Neural cell (in vitro differentiated cells): Measurements from ENCODE around the gene C3orf70. TPM values are rescaled to one million over a fixed set of nuclear protein-coding genes. Genes with fewer than 3 reads are reported as not detected.

Source experiments
- H2AFZ ChIP-seq: fragments of 200-600, 300-800 bp; sonication (generic), shearing (Covaris generic); 2 replicates; pipeline ENCODE4 v1.6.0; 2014; ENCODE audit warnings: low read depth, mild to moderate bottlenecking, antibody characterized with exemption, low read length, moderate library complexity
- H3F3A ChIP-seq: fragments of 200-600 bp; shearing (Covaris generic); 2 replicates; pipeline ENCODE4 v1.6.1; 2016; ENCODE audit warnings: mild to moderate bottlenecking, moderate library complexity, mixed read lengths, antibody characterized with exemption, low read length; ENCODE audit not compliant: insufficient read depth, poor library complexity, severe bottlenecking
- H3K27ac ChIP-seq: fragments of 200-600, 300-800 bp; sonication (generic), shearing (Covaris generic); 2 replicates; pipeline ENCODE4 v1.5.1; 2014; ENCODE audit warnings: mild to moderate bottlenecking, low read length, moderate library complexity
- H3K27me3 ChIP-seq: fragments of 300-800, 200-600 bp; sonication (generic), shearing (Covaris generic); 2 replicates; pipeline ENCODE4 v1.6.0; 2014; ENCODE audit warnings: mild to moderate bottlenecking, low read depth, low read length, moderate library complexity; ENCODE audit not compliant: insufficient read depth
- H3K36me3 ChIP-seq: fragments of 300-800, 200-600 bp; sonication (generic), shearing (Covaris generic); 2 replicates; pipeline ENCODE4 v1.5.1; 2014; ENCODE audit warnings: mild to moderate bottlenecking, antibody characterized with exemption, low read length, moderate library complexity; ENCODE audit not compliant: insufficient read depth
- H3K4me2 ChIP-seq: fragments of 300-800, 200-600 bp; sonication (generic), shearing (Covaris generic); 2 replicates; pipeline ENCODE4 v1.6.0; 2014; ENCODE audit warnings: mild to moderate bottlenecking, low read length
- H3K4me3 ChIP-seq: fragments of 300-800, 200-600 bp; sonication (generic), shearing (Covaris generic); 2 replicates; pipeline ENCODE4 v1.5.1; 2014; ENCODE audit warnings: mild to moderate bottlenecking, low read length, moderate library complexity
- H3K79me2 ChIP-seq: fragments of 200-600 bp; shearing (Covaris generic); replicated peaks from 2 replicates; pipeline ENCODE4 v1.6.0; 2014; ENCODE audit warnings: mild to moderate bottlenecking, low read length, moderate library complexity; ENCODE audit not compliant: insufficient read depth
- H3K9ac ChIP-seq: fragments of 300-800, 200-600 bp; sonication (generic), shearing (Covaris generic); 2 replicates; pipeline ENCODE4 v1.6.1; 2016; ENCODE audit warnings: mild to moderate bottlenecking, low read length, mixed read lengths
- H3K9me2 ChIP-seq: fragments of 200-600 bp; shearing (Covaris generic); 2 replicates; pipeline ENCODE4 v1.6.1; 2016; ENCODE audit warnings: mild to moderate bottlenecking, low read length, mixed read lengths; ENCODE audit not compliant: insufficient read depth
- H3K9me3 ChIP-seq: fragments of 200-600, 300-800 bp; sonication (generic), shearing (Covaris generic); 2 replicates; pipeline ENCODE4 v1.6.1; 2016; ENCODE audit warnings: mild to moderate bottlenecking, mixed run types, low read length, moderate library complexity, mixed read lengths
- H4K20me1 ChIP-seq: fragments of 200-600 bp; shearing (Covaris generic); 2 replicates; pipeline ENCODE4 v1.6.1; 2016; ENCODE audit warnings: mild to moderate bottlenecking, mixed run types; ENCODE audit not compliant: insufficient read depth
- CTCF ChIP-seq: fragments of 450-650 bp; IDR thresholded peaks from 2 replicates; pipeline ENCODE4 v1.5.1; 2014; ENCODE audit warnings: antibody characterized with exemption, mild to moderate bottlenecking, moderate library complexity; ENCODE audit not compliant: poor library complexity, severe bottlenecking
- EP300 ChIP-seq: fragments of 450-650 bp; conservative IDR thresholded peaks from 2 replicates; pipeline ENCODE4 v1.6.1; 2014; ENCODE audit warnings: antibody characterized with exemption, mild to moderate bottlenecking, moderate library complexity; ENCODE audit not compliant: poor library complexity, severe bottlenecking
- EZH2 ChIP-seq: fragments of 200-600, 300-800 bp; shearing (Covaris generic), sonication (generic); IDR thresholded peaks from 2 replicates; pipeline ENCODE4 v1.6.1; 2014; ENCODE audit warnings: antibody characterized with exemption, low read length, borderline replicate concordance, mild to moderate bottlenecking; ENCODE audit not compliant: insufficient read depth, poor library complexity, severe bottlenecking
- MXI1 ChIP-seq: fragments of 450-650 bp; conservative IDR thresholded peaks from 2 replicates; pipeline ENCODE4 v1.6.1; 2014; ENCODE audit warnings: antibody characterized with exemption, mild to moderate bottlenecking; ENCODE audit not compliant: poor library complexity, severe bottlenecking
- POLR2AphosphoS5 ChIP-seq: IDR thresholded peaks from 2 replicates; pipeline ENCODE4 v1.6.1; 2012
- RAD21 ChIP-seq: fragments of 450-650 bp; conservative IDR thresholded peaks from 2 replicates; pipeline ENCODE4 v1.6.1; 2014; ENCODE audit warnings: antibody characterized with exemption, mild to moderate bottlenecking, moderate library complexity
- SMC3 ChIP-seq: fragments of 450-650 bp; conservative IDR thresholded peaks from 2 replicates; pipeline ENCODE4 v1.6.1; 2014; ENCODE audit warnings: antibody characterized with exemption, mild to moderate bottlenecking, moderate library complexity; ENCODE audit not compliant: poor library complexity
- TAF1 ChIP-seq: IDR thresholded peaks from 2 replicates; pipeline ENCODE4 v1.6.1; 2012; ENCODE audit warnings: low read depth
- polyA plus RNA-seq: library from polyadenylated mRNA; depleted of rRNA; stranded (reverse); fragments of >200 nt; gene quantifications from 2 replicates; pipeline ENCODE4 v1.2.3, GENCODE V29; 2014
- TF ChIP-seq, protein P1 (sequence below): IDR thresholded peaks from 2 replicates; pipeline ENCODE4 v1.6.1; 2012; ENCODE audit warnings: borderline replicate concordance

The C3orf70 gene
- polyA plus RNA-seq, 1 donor from 2014 or later: 3.4 TPM

DNA sequence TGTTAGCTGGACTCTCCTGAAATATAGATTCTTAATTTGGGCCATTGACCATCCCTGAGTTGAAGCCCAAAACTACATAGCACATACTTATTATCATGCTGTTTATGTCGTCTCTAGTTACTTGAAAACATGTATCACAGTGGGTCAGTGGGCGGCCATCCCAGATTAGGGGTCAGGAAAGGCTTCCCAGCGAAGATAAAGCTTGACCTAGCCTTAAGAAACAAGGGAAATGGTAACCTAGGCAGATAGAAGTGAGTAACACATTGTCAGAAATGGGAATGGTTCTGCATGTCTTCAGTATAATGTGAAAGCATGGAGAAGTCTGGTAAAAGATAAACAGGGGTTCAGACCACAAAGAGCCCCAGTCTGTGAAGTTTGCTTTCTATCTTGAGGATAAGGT lies 124.7 kb downstream of the C3orf70 start:
- TF ChIP-seq EP300 (no peak), EZH2 (no peak), RAD21 (no peak), CTCF (no peak), SMC3 (no peak), TAF1 (no peak), POLR2AphosphoS5 (no peak), MXI1 (no peak)
- TF ChIP-seq, protein P1, sequence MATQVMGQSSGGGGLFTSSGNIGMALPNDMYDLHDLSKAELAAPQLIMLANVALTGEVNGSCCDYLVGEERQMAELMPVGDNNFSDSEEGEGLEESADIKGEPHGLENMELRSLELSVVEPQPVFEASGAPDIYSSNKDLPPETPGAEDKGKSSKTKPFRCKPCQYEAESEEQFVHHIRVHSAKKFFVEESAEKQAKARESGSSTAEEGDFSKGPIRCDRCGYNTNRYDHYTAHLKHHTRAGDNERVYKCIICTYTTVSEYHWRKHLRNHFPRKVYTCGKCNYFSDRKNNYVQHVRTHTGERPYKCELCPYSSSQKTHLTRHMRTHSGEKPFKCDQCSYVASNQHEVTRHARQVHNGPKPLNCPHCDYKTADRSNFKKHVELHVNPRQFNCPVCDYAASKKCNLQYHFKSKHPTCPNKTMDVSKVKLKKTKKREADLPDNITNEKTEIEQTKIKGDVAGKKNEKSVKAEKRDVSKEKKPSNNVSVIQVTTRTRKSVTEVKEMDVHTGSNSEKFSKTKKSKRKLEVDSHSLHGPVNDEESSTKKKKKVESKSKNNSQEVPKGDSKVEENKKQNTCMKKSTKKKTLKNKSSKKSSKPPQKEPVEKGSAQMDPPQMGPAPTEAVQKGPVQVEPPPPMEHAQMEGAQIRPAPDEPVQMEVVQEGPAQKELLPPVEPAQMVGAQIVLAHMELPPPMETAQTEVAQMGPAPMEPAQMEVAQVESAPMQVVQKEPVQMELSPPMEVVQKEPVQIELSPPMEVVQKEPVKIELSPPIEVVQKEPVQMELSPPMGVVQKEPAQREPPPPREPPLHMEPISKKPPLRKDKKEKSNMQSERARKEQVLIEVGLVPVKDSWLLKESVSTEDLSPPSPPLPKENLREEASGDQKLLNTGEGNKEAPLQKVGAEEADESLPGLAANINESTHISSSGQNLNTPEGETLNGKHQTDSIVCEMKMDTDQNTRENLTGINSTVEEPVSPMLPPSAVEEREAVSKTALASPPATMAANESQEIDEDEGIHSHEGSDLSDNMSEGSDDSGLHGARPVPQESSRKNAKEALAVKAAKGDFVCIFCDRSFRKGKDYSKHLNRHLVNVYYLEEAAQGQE: no peak
- no peak overlapping the region for H3K9ac ChIP-seq
- no peaks in the 10 kb centered on the region for H3F3A ChIP-seq
- no peak overlapping the region for H2AFZ ChIP-seq
- H3K79me2 ChIP-seq: no peaks in the 10 kb centered on the region
- no peak overlapping the region for H3K27ac ChIP-seq
- no peaks in the 10 kb centered on the region for H3K27me3 ChIP-seq
- H3K36me3 ChIP-seq: no peaks in the 10 kb centered on the region
- no peak overlapping the region for H3K4me3 ChIP-seq
- H4K20me1 ChIP-seq: no peaks in the 10 kb centered on the region
- no peaks in the 10 kb centered on the region for H3K9me2 ChIP-seq
- no peaks in the 10 kb centered on the region for H3K9me3 ChIP-seq
- H3K4me2 ChIP-seq: no peak overlapping the region

Other genes with a start within 250 kb of the C3orf70 start
- 1.8 and 2.0 TPM in 2 replicates for gene EHHADH, start 101.0 kb upstream of the C3orf70 start, polyA plus RNA-seq
- 22.6 and 33.8 TPM in 2 replicates for gene MAP3K13, start 210.1 kb upstream of the C3orf70 start, polyA plus RNA-seq